Astrocyte (in vitro differentiated cells and primary cell): Measurements from ENCODE around the gene LRMDA. TPM values are rescaled to one million over a fixed set of nuclear protein-coding genes. Genes with fewer than 3 reads are reported as not detected.

ENCODE experiments used
- DNase-seq: peaks from one replicate; pipeline ENCODE4 v3.0.0-alpha.2; 2010; ENCODE audit warnings: low read depth
- FAIRE-seq: peaks from 2 replicates; lab custom pipeline; 2011; peaks lifted over from hg19 to GRCh38; lab: Jason Lieb, UNC
- H2AFZ ChIP-seq: 2 replicates; pipeline ENCODE4 v1.6.0; 2012; ENCODE audit warnings: low read depth, low read length, inconsistent platforms
- H3K27ac ChIP-seq: 2 replicates; pipeline ENCODE4 v1.5.1; 2011; ENCODE audit warnings: low read depth, low read length, inconsistent platforms
- H3K27me3 ChIP-seq: 2 replicates; pipeline ENCODE4 v1.6.0; 2011; ENCODE audit warnings: low read length, inconsistent platforms; ENCODE audit not compliant: insufficient read depth
- H3K36me3 ChIP-seq: 2 replicates; pipeline ENCODE4 v1.5.1; 2011; ENCODE audit warnings: low read length, inconsistent platforms; ENCODE audit not compliant: insufficient read depth
- H3K4me1 ChIP-seq: 2 replicates; pipeline ENCODE4 v1.5.1; 2011; ENCODE audit warnings: low read length, inconsistent platforms; ENCODE audit not compliant: insufficient read depth
- H3K4me2 ChIP-seq: 2 replicates; pipeline ENCODE4 v1.6.0; 2012; ENCODE audit warnings: low read length, inconsistent platforms
- H3K4me3 ChIP-seq: 2 replicates; pipeline ENCODE4 v1.5.1; 2011; ENCODE audit warnings: low read depth, mild to moderate bottlenecking, low read length, inconsistent platforms; ENCODE audit not compliant: insufficient read depth
- H3K79me2 ChIP-seq: 2 replicates; pipeline ENCODE4 v1.6.0; 2012; ENCODE audit warnings: mild to moderate bottlenecking, low read length, inconsistent platforms; ENCODE audit not compliant: insufficient read depth
- H3K9ac ChIP-seq: 2 replicates; pipeline ENCODE4 v1.6.0; 2012; ENCODE audit warnings: mild to moderate bottlenecking, low read length, inconsistent platforms
- H3K9me3 ChIP-seq: 2 replicates; pipeline ENCODE4 v1.5.1; 2012; ENCODE audit warnings: low read depth, mild to moderate bottlenecking, low read length, inconsistent platforms; ENCODE audit not compliant: insufficient read depth
- H4K20me1 ChIP-seq: 2 replicates; pipeline ENCODE4 v1.6.0; 2012; ENCODE audit warnings: low read length, inconsistent platforms; ENCODE audit not compliant: insufficient read depth
- H3K27ac Mint-ChIP-seq: one replicate; pipeline ENCODE4 v1.8.0; 2021; ENCODE audit warnings: mild to moderate bottlenecking, mixed read lengths; ENCODE audit not compliant: unreplicated experiment
- H3K27me3 Mint-ChIP-seq: one replicate; pipeline ENCODE4 v1.8.0; 2021; ENCODE audit warnings: low read depth, mixed read lengths; ENCODE audit not compliant: unreplicated experiment
- H3K36me3 Mint-ChIP-seq: one replicate; pipeline ENCODE4 v1.8.0; 2021; ENCODE audit warnings: low read depth, mixed read lengths; ENCODE audit not compliant: unreplicated experiment
- H3K4me1 Mint-ChIP-seq: one replicate; pipeline ENCODE4 v1.8.0; 2021; ENCODE audit warnings: low read depth, mixed read lengths; ENCODE audit not compliant: unreplicated experiment
- H3K4me3 Mint-ChIP-seq: one replicate; pipeline ENCODE4 v1.8.0; 2021; ENCODE audit warnings: mild to moderate bottlenecking, moderate library complexity, mixed read lengths; ENCODE audit not compliant: unreplicated experiment
- H3K9me3 Mint-ChIP-seq: one replicate; pipeline ENCODE4 v1.8.0; 2021; ENCODE audit warnings: mild to moderate bottlenecking, mixed read lengths; ENCODE audit not compliant: unreplicated experiment
- EZH2 ChIP-seq: IDR thresholded peaks from 2 replicates; pipeline ENCODE4 v1.6.1; 2012; ENCODE audit warnings: mild to moderate bottlenecking, low read length, inconsistent platforms; ENCODE audit not compliant: insufficient read depth
- total RNA-seq: library from RNA; stranded (reverse); gene quantifications from 2 replicates; pipeline ENCODE4 v1.2.1, GENCODE V29; 2021
- TF ChIP-seq, protein P1 (sequence below): IDR thresholded peaks from 2 replicates; pipeline ENCODE4 v1.5.1; 2011; ENCODE audit warnings: low read depth, mild to moderate bottlenecking, inconsistent platforms, low read length, moderate library complexity; ENCODE audit not compliant: insufficient read depth

Gene LRMDA
- total RNA-seq, 1 donor from 2014 or later = 2.7 TPM

DNA sequence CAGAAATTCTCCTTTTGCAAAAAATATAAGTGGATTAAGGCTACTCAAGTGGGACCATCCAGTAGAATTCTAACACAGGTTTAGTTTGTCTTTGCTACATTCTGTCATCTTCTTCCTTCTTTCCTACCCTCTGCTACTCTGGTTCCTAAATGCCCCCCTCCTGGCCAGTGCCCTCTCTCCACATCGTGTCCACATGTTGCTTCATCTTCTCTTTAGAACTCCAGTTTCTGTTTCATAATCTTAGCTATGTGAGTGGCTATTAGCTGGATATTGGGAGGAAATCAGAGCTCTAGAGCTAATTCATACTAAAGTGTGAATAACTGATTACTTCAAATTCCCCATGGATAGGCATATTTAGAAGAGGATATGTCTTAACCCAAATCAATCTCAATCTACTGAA, 528.5 kb downstream of the LRMDA start:
- H3K27ac ChIP-seq = no peak overlapping the region
- TF ChIP-seq, protein P1, sequence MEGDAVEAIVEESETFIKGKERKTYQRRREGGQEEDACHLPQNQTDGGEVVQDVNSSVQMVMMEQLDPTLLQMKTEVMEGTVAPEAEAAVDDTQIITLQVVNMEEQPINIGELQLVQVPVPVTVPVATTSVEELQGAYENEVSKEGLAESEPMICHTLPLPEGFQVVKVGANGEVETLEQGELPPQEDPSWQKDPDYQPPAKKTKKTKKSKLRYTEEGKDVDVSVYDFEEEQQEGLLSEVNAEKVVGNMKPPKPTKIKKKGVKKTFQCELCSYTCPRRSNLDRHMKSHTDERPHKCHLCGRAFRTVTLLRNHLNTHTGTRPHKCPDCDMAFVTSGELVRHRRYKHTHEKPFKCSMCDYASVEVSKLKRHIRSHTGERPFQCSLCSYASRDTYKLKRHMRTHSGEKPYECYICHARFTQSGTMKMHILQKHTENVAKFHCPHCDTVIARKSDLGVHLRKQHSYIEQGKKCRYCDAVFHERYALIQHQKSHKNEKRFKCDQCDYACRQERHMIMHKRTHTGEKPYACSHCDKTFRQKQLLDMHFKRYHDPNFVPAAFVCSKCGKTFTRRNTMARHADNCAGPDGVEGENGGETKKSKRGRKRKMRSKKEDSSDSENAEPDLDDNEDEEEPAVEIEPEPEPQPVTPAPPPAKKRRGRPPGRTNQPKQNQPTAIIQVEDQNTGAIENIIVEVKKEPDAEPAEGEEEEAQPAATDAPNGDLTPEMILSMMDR = no peak
- TF ChIP-seq EZH2 = no peak
- Mint-ChIP-seq H3K27ac (peak overlapping the region; percentile 83), H3K9me3 (peaks cover 2% of the 10 kb centered on the region), H3K27me3 (peaks cover 2% of the 10 kb centered on the region), H3K4me1 (peaks cover 13% of the 10 kb centered on the region), H3K36me3 (no peaks in the 10 kb centered on the region), H3K4me3 (no peak overlapping the region)
- no peaks in the 10 kb centered on the region for H3K9me3 ChIP-seq
- H3K4me3 ChIP-seq = no peak overlapping the region
- H4K20me1 ChIP-seq = no peaks in the 10 kb centered on the region
- H3K4me2 ChIP-seq = no peak overlapping the region
- H3K27me3 ChIP-seq = no peaks in the 10 kb centered on the region
- no peak overlapping the region for H2AFZ ChIP-seq
- no peak for DNase-seq
- H3K9ac ChIP-seq = no peak overlapping the region
- FAIRE-seq = no peak
- no peaks in the 10 kb centered on the region for H3K79me2 ChIP-seq
- peaks cover 4% of the 10 kb centered on the region for H3K4me1 ChIP-seq
- no peaks in the 10 kb centered on the region for H3K36me3 ChIP-seq

DNA sequence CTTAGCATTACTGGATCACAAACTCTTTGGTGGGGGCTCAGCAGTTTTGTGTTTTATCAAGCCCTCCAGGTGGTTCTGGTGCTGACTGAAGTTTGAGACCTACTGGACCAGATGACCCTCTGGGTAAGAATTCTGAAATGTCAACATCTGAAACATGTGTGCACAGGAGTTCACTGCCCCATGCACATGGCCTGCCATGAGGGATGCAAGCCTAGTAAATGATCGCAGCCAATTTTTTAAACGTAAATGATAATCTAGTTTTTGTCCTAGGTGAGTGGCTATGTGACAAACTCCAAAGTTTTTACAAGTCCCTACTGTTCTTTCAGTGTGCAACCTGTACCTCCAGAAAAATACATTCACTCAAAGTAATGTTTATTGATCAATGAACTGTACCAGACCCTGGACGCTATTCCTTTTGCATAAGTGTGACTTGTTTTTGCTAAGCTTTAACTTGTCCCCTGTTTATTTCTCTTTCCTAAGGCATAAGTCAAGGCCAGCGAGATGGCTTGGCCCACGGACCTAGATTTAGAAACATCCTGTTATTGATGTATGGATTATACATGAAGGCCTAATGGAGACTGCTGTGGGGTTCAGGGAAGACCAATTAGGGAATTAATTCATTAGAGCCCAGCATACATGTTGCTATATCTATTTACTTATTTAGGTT, 531.1 kb downstream of the LRMDA start:
- Mint-ChIP-seq H3K4me3 (no peak overlapping the region), H3K36me3 (no peaks in the 10 kb centered on the region), H3K27ac (no peak overlapping the region), H3K27me3 (peaks cover 2% of the 10 kb centered on the region), H3K9me3 (no peaks in the 10 kb centered on the region), H3K4me1 (peaks cover 11% of the 10 kb centered on the region)
- Histone ChIP-seq H3K4me1 (peaks cover 4% of the 10 kb centered on the region), H3K4me3 (no peak overlapping the region), H3K9me3 (no peaks in the 10 kb centered on the region), H2AFZ (no peak overlapping the region), H3K79me2 (no peaks in the 10 kb centered on the region), H3K27me3 (no peaks in the 10 kb centered on the region), H3K9ac (no peak overlapping the region), H3K36me3 (no peaks in the 10 kb centered on the region), H3K27ac (no peak overlapping the region), H4K20me1 (no peaks in the 10 kb centered on the region), H3K4me2 (no peak overlapping the region)
- no peak for FAIRE-seq
- TF ChIP-seq EZH2 = no peak
- TF ChIP-seq, protein P1 = no peak
- DNase-seq = no peak

DNA sequence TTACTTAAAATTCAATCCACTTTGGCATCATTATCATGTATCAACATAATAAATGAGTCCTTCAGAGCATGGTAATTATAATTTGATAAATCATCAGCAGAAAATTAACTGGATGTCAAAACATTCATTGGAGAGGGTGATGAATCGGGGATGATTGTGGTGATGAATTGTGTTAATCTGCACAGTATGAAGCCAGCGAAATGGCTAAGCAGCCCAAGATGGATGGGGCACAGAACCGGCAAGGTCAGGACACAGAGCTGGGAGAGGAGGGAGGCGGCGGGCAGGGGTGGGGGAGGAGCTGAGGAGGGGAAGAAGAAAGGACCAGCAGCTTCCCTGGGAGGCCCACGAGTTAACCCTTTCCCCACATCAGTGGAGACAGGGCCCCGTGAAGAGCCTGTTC, 536.1 kb downstream of the LRMDA start:
- Histone ChIP-seq H2AFZ (no peak overlapping the region), H3K4me1 (no peaks in the 10 kb centered on the region), H3K79me2 (no peaks in the 10 kb centered on the region), H3K9me3 (no peaks in the 10 kb centered on the region), H3K27me3 (no peaks in the 10 kb centered on the region), H3K36me3 (no peaks in the 10 kb centered on the region), H3K9ac (no peak overlapping the region), H4K20me1 (no peaks in the 10 kb centered on the region), H3K4me3 (no peak overlapping the region), H3K27ac (no peak overlapping the region), H3K4me2 (no peak overlapping the region)
- DNase-seq = peak; percentile 69
- Mint-ChIP-seq H3K36me3 (no peaks in the 10 kb centered on the region), H3K27ac (no peak overlapping the region), H3K9me3 (no peaks in the 10 kb centered on the region), H3K4me1 (peaks cover 14% of the 10 kb centered on the region), H3K27me3 (peaks cover 5% of the 10 kb centered on the region), H3K4me3 (no peak overlapping the region)
- no peak for FAIRE-seq
- TF ChIP-seq, protein P1 = no peak
- TF ChIP-seq EZH2 = no peak
